Stimulated activated CD8-positive, alpha-beta memory T cell treated with anti-CD3 and anti-CD28 coated beads, Interleukin-7, amount 100 ng/mL, for 48 hours (primary cell): ENCODE results near the gene CD8B2.
A peak's percentile ranks its signal among the peaks of the same experiment; 100 is the strongest.
"Not testable (repeated sequence)": the region's sequence is repeated elsewhere in the genome, so short reads cannot be mapped to it uniquely, and the experiment has no call there.

Experiments
- DNase-seq, 2 donors: peaks; one replicate each; pipeline ENCODE4 v3.0.0-alpha.2; 2020; ENCODE audit warnings: low read depth in 1 of 2; ENCODE audit errors: extremely low read depth in 1 of 2

CD8B2 gene

DNA sequence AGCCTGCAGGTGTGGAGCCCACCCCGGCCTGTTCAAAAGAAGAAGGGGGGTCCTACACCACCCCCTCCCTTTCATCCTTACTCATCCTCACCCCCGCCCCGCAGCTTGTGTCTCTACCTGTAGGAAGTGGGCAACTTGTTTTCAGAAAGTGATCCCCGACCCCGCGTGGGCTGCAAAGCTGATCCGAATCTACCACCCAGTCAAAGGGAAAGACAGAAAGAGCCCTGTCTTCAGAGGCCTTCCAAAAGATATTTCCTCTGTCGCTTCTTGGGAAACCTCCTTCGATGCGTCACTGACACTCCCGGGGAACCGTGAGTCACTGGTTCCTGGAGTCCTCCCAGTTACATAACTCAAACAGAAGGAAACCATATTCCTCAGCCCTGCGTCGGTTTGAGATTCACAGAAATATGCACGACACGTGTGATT lies 24.3 kb downstream of the CD8B2 start:
- DNase-seq, result peak; percentile 9 to 64

DNA sequence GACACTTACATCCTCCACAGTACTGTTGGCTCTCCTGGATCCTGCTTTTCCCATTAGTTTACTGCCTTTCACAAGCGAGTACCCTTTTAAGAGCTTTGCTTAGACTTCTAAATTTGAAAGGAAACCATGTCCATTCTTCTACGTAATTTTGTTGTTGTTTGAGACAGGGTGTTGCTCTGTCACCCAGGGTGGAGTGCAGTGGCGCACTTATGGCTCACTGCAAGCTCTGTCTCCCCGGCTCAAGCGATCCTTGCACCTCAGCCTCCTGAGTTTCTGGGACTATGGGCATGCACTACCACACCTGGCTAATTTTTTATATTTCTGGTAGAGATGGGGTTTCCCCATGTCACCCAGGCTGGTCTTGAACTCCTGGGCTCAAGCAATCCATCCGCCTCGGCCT lies 24.8 kb downstream of the CD8B2 start:
- DNase-seq, result not testable (repeated sequence)

DNA sequence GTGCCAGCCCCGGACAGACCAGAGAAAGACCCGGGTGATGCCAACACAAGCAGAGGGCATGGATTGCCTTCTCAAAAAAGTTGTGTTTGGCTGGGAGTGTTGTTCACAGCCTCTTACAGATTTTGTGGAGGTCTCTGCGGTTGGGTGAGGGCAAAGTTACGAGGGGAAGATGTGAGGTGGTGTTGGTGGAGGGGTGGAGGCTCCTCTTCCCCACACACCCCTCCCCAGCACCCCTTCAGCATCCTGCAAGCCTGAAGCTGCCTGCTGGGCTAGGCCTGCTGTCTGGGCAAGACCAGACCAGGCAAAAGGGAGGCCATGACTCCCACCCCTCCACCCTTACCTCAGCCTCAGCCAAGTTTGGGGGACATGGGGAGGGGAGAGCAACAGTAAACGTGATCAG lies 26.2 kb downstream of the CD8B2 start:
- not testable (repeated sequence) for DNase-seq

DNA sequence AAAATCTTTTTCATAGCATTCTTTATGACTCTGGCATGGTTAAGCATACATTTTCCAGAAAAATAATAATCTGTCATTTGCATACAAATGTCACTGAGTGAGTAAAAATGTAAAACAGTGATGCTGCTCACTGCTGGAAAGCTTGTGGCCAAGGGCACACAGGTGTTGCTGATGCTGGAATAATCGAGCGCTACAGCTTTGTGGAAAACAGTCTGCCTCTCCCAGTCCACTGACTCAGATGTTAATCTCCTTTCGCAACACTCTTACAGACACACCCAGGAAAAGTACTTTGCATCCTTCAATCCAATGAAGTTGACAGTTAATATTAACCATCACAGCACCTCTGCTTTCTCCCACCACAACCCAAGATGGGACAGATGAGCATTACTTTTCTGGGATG lies 27.7 kb downstream of the CD8B2 start:
- DNase-seq, result not testable (repeated sequence)

DNA sequence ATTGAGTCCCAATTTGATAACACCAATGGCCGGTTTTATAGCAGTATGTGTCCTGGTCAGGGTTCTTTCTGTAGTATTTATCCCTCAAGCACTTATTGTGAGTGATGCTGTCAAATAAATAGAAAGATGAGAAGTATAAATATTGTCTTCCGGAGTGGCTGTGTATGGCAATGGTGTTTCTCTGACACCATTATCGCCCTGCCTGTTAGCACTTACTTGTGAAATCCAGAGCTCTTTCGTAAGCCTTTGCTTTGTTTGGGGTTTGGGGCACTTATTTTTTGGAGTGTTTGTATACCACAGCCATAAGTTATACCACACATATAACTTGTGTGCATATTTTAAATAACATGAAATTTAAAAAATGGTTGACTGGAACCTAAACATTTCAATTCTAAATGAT lies 29.3 kb downstream of the CD8B2 start:
- no peak for DNase-seq

DNA sequence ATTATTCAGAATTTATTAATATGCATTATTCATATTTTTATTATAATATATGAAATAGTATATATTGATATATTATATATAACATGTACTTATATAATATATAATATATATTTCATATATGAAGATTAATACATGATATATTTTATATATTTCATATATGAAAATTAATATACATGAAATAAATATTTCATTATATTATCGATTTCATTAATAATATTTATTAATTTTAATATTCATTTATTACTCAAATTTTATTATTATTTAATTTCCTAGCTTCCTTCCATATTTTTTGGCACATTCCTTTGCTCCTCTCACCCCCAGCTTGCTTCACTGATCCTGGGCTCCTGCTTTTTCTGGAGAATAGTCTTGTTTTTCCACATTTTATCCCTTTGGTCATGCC lies 29.7 kb downstream of the CD8B2 start:
- DNase-seq, result no peak

DNA sequence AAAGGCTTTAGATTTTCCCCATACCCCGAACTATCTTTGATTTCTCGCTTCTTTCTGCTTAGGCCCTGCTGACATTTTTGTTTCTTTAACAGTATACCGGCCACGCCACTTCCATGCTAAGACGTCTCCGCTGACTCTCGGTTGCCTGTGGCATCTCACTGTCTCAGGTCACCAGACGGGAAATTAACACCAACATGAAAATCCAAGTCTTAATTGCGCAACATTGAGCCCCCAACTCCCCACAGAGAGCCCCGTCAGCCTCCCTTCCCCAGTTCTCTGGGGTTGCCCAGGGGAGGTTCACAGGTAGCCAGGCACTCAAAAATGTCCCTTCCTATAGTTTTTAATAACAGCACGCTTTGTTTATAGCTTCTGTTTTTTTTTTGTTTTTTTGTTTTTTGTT lies 30.2 kb downstream of the CD8B2 start:
- DNase-seq, result no peak

DNA sequence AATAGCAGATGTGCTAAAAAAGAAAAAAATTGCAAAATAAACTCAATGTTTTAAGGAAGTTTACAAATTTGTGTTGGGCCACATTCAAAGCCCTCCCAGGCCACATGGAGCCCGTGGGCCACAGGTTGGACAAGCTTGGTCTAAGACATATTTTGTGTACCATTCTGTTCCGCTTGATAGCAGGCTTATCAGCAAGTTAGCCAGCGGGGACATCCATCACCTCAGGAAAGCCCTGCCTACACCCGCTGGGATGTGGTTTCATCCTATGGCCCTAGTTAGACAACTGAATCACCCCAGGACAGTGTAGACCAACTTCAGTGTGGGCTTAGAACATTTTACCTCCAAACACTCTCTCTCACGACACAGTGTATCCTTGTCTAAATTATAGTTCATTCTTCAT lies 32.6 kb downstream of the CD8B2 start:
- DNase-seq, result no peak

DNA sequence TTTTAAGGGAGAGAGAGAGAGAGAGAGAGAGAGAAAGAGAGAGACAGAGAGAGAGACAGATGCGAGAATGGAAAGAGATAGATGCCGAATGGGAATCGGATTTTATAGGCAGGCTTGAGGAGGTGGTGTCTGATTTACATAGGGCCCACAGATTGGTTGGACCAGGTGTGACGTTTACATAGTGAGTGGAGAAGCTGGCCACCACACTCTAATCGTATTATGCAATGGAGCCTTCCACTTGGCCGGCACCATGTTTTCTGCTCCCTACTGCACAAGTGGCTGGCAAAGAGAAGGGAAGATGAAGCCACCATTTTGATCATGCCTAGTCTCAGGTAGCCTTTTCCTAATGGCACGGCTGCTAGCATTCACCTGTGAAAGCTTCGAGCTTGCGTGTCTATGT lies 33.9 kb downstream of the CD8B2 start:
- DNase-seq, result no peak

DNA sequence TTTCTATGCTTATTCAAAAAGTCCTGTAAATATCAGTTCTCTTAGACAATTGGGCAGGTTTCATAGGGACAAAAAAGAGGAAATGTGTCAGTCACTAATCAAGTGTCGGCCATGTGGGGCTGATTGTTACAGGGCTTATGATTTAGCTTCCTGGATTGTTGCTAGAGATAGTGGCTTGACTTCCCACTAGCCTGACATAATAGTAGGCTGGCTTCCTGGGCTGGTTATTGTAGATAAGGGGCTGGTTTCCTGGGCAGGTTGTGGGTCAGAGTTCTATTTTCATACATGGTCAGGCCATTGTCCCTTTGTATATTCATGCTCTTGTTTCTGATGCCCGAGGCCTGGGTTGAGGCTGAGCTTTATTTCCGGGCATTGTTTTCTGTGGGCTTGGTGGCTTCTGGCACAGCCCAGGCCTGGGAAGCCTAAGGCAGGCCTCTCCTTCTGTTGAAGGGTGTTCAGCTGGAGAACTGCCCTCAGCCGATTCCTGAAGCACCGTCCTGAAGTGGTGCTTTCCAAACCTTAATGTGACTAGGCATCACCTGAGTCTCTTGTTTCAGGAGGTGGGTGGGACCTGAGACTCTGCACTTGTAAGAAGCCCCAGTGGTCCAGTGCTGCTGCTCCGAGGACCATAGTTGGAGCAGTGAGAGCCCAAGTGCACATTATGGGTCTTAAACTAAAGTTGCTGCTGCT lies 37.0 kb downstream of the CD8B2 start:
- DNase-seq, result no peak

DNA sequence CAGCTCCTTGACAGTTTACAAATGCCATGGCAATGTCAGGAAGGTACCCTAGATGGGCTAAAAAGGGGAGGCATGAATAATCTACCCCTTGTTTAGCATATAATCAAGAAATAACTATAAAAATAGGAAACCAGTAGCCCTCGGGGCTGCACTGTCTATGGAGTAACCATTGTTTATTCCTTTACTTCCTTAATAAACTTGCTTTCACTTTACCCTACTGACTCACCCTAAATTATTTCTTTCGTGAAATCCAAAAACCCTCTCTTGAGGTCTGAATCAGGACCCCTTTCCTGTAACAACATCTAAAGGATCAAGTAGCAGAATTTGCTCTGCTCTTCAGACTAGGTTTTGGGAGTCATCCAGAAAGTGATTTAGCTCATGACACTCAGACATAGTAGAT lies 43.7 kb downstream of the CD8B2 start:
- no peak for DNase-seq

DNA sequence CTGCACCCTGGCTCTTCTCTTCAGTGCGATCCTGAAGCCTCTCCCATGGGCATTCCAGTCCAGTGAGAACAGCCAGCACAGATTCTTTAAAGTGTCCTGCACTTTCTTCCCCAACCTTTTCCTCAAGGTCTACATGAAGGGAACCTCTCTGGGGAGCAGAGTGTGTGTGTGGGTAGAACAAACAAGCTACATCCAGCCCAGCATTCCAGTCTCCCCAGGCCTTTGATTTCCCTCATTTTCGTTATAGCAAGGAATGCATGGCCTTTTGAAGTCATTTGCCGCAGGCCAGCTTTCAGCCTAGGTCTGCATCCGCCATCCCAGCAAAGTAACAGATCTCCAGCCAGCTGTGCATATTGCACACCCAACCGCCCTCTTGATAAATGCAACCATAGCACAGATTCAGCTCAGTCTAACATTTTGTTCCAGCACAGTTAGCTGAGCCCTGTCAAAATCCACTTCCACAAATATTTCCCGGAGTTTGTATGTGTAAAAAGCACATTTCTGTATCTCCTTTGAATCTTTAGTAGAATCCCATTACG lies 44.6 kb downstream of the CD8B2 start:
- DNase-seq, result no peak

DNA sequence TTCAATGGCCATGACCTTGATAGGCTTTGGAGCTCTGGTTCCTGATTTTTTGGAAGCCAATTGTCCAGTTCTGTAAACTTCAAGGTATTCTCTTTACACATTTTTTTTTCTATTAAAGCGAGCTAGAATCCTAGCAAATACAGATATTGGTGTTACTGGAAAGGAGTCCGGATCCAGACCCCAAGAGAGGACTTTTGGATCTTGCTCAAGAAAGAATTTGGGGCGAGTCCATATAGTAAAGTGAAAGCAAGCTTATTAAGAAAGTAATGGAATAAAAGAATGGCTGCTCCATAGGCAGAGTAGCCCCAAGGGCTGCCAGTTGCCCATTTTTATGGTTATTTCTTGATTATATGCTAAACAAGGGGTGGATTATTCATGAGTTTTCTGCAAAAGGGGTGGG lies 45.1 kb downstream of the CD8B2 start:
- DNase-seq, result no peak

DNA sequence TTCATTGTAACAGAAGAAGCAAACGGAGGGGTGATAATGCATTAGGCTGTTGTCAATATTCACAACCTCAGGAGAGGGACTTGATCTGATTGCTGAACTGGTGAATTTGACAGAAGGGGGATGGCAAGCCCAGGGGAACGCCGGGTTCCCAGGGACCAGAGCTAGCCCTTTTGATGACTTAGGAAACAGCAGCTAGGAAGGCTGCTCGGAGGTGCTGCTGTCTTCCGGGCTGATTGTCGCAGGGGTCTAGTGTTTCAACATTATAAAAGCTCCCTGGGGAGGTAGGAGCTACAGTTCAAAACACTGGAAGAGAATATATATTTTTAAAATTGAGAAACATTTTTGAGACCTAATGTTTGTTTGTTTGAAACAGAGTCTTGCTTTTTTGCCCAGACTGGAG lies 47.3 kb downstream of the CD8B2 start:
- no peak for DNase-seq

DNA sequence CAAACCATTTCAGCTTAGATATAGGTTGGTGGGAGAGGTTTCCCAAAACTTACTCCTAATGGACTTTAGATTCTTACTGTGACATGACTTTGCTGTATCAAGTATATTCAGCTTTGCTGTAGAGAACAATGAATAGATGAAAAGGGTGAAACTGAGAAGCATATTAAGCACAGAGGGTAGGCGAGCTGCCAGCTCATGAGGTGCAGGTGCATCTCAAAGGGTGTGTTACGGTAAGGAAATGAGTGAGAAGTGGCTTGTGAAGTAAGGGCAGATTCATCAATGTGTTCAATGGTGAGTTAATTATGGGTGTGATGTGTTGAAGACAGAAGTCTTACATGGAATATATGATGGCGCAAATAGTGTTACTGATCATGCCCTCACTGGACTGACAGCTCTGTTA lies 49.3 kb downstream of the CD8B2 start:
- DNase-seq, result no peak

DNA sequence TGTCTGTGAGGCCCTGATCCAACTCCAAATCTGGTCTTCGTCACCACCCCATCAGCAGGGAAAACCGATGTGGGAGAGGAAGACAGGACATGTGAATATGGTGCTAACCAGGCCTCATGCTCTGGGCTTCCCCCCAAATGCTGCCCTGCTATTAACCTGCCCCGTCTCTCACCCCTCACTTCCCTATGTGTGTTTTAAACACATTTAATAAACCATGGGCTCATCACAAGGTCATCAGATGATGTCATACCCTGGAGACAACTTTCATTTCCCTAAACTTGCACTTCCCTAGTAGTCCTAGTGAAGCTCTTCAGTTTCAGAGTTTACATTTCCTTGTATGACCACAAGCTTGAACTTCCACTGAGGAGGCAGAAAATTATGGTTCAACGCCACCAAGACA lies 49.9 kb downstream of the CD8B2 start:
- DNase-seq, result no peak

DNA sequence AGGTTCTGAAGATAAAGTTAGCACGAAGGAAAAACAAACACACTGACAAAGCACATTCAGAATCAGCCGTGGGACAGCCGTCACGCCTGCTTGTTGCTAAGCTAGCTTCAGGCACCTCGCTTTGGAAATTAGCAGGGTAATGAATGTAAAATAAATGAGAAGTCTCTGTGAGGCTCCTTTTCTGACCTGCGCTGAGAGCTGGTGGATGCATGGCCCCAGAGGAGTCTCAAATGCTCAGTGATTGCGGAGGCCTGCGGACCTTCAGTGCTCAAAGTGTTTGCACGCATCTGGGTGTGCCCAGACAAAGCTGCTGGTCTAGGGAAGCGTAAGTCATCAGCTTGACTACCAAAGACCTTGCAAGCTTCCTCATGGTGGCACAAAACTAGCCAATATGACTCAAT lies 50.6 kb downstream of the CD8B2 start:
- DNase-seq, result no peak

DNA sequence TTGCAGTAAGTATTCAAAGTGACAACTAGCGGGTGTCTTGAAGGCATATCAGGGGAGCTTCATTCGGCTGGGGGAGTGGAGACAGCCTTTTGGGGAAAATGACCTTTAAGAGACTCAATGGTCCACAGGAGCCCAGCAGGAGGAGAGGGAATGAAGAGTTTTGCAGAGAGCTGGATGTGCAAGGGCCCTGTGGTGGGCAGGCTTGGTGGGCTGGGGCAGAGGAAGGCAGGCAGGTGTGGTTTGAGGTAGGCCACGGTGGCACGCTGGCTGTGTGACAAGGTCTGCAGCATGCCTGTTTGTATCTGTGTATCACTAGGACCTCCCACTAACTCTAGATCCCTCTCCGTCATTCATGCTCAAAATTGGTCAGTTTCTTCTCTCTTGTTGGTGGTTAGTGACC lies 53.7 kb downstream of the CD8B2 start:
- DNase-seq, result no peak

DNA sequence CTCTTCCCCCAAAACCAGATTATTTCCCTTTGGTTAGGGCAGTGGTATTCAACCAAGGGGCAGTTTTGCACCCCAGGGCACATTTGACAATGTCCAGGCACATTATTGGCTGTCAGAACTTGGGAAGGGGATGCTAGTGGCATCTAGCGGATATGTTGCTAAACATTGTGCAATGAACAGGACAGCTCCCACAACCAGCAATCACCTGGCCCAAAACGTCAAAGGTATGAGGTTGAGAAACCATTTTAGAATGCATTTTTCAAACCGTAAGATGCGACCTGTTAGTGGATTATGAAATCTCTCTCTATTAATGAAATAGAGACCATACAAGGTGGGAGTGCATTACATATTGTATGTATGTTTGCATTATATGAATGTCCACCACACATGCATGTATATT lies 54.2 kb downstream of the CD8B2 start:
- DNase-seq, result no peak

DNA sequence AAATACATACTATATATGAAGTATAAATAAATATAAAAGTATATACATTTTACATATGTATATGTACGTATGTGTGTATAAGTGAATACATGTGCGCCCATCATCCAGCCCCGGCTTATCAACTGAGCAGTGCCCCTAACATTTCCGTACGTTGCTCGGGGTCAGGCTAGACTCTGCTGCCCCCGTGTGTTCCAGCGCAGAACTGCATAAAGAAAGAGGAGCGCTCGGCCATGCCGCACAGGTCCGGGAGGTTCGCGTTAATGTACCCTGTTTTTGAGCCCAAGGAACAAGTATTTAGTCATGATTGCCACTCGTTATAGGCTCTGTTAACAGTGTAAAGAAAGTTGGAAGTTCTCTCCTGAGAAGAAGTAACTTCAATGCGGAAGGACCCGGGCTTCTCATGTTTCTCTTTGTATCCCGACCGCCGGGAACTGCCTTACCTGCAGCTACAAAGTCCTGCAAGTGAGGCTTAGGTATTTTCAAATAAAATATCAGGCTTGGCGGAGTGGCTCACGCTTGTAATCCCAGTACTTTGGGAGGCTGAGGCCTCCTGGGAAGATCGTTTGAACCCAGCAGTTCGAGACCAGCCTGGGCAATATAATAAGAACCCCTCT lies 55.7 kb downstream of the CD8B2 start:
- DNase-seq, result peak; percentile 39 to 53

DNA sequence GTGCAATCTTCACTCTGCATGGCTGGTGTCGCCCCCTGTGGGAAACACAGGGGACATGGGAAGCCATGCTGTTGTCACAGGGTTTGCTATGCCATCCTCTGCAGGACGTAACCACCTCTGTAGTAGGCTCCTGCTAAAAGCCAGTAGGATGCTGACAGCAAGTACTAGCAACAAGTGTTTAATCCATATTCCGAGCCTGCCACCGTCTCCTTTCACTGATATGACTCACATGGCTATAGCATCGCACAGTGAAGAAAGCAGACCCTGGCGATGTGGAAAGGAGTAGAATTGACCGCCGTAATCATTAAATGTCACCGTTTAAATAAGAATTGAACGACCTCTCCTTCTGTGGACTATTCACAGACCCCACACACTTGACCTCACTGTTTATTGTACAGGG lies 57.8 kb downstream of the CD8B2 start:
- no peak for DNase-seq

DNA sequence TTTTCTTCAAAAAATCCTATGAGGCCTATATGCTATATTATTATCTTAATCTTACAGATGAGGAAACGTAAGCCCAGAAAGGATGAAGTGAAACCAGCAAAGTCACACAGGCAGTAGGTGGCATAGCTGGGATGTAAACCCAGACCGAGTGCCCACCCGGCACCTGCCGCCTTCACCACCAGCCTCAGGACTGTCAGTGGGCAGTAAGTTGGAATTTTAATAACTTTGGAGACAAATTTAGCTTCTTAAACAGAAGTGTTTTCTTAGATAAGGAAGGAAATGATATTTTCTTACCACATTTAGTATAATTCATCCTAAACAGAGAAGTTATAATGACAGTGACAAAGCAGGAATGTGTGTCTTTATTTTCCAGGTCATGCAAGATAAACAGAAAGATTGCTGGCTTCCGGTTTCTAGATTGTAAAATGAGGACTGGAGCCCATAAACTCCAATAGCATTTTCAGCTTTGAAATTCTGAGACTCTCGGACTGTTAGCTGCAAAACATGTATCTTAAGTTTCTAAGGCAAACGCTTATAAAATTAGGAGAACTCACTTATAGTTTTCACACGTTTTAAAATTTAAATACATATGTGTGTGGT lies 59.3 kb downstream of the CD8B2 start:
- no peak for DNase-seq
